NT2/D1 (cell line): ENCODE data around the gene C6orf132.

Source experiments
- DNase-seq: peaks from one replicate; pipeline ENCODE4 v3.0.0-alpha.2; 2011; ENCODE audit warnings: low read depth, low spot score
- H3K27me3 ChIP-seq: 2 replicates; pipeline ENCODE4 v1.6.0; 2011; ENCODE audit warnings: mild to moderate bottlenecking; ENCODE audit not compliant: insufficient read length, insufficient read depth
- H3K36me3 ChIP-seq: 2 replicates; pipeline ENCODE4 v1.6.1; 2011; ENCODE audit warnings: mild to moderate bottlenecking, low read length, mixed read lengths; ENCODE audit not compliant: insufficient read depth, insufficient read length
- H3K4me1 ChIP-seq: 2 replicates; pipeline ENCODE4 v1.5.1; 2011; ENCODE audit not compliant: insufficient read depth, insufficient read length
- H3K4me3 ChIP-seq: 2 replicates; pipeline ENCODE4 v1.5.1; 2011; ENCODE audit warnings: low read depth; ENCODE audit not compliant: insufficient read length
- H3K9ac ChIP-seq: 2 replicates; pipeline ENCODE4 v1.6.0; 2011; ENCODE audit warnings: low read depth; ENCODE audit not compliant: insufficient read length
- H3K9me3 ChIP-seq: 2 replicates; pipeline ENCODE4 v1.5.1; 2011; ENCODE audit warnings: mild to moderate bottlenecking, low read length; ENCODE audit not compliant: insufficient read depth
- SUZ12 ChIP-seq: IDR thresholded peaks from 2 replicates; pipeline ENCODE4 v1.6.1; 2011; ENCODE audit not compliant: insufficient read length, insufficient read depth; ENCODE audit errors: extremely low read depth
- YY1 ChIP-seq: IDR thresholded peaks from 2 replicates; pipeline ENCODE4 v1.6.1; 2011; ENCODE audit not compliant: insufficient read length, insufficient read depth
- ZNF274 ChIP-seq: IDR thresholded peaks from 2 replicates; pipeline ENCODE4 v1.6.1; 2011; ENCODE audit warnings: mild to moderate bottlenecking, low read depth, low read length

Gene C6orf132

DNA sequence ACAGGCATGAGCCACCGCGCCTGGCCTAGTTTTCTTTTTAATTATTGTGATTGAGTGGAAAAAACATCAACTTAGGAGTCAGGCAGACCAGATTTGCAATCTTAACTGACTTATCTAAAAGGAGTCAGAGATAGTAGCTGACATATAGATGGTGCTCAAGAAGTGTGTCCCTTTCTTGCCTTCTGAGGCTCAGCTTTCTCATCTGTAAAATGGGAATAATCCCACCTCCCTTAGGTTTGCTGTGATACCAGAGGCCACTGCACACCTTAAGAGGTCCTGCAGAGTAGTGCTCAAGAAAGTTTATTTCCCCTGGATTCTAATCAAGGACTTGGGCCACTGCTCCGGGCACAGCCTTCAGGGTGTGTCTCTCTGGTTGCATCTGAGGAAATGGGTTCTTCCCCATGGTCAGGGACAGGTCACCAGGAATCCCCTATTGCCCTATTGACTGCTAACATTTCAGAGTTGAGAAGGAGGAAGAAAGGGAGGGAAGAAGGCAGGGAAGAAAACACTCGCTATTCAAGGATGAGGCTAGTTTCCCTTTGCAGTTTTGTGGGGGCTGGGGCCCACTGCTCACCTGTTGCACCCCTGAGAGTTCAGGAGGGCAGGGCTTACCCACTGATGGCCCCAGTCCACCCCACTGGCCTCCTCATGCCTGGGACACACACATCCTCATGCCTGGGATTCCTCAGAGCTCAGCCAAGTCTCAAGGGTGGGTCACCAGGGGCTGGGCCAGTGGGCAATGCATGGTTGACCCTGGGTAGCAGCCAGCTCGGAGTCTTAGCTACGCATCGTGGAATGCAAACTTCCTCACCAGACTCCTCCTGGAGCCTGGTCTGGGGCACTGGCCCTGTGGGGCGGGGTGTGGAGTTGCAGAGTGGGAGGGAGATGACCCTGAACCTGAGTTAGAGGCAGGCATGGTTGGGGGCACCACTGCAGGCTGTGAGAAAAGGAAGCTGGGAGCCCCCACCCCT lies 21.2 kb downstream of the C6orf132 start:
- TF ChIP-seq YY1 (no peak), ZNF274 (no peak), SUZ12 (no peak)
- Histone ChIP-seq H3K4me1 (peaks cover 2% of the 10 kb centered on the region), H3K4me3 (no peak overlapping the region), H3K27me3 (no peaks in the 10 kb centered on the region), H3K9me3 (no peaks in the 10 kb centered on the region), H3K36me3 (peaks cover 8% of the 10 kb centered on the region), H3K9ac (no peak overlapping the region)
- no peak for DNase-seq

DNA sequence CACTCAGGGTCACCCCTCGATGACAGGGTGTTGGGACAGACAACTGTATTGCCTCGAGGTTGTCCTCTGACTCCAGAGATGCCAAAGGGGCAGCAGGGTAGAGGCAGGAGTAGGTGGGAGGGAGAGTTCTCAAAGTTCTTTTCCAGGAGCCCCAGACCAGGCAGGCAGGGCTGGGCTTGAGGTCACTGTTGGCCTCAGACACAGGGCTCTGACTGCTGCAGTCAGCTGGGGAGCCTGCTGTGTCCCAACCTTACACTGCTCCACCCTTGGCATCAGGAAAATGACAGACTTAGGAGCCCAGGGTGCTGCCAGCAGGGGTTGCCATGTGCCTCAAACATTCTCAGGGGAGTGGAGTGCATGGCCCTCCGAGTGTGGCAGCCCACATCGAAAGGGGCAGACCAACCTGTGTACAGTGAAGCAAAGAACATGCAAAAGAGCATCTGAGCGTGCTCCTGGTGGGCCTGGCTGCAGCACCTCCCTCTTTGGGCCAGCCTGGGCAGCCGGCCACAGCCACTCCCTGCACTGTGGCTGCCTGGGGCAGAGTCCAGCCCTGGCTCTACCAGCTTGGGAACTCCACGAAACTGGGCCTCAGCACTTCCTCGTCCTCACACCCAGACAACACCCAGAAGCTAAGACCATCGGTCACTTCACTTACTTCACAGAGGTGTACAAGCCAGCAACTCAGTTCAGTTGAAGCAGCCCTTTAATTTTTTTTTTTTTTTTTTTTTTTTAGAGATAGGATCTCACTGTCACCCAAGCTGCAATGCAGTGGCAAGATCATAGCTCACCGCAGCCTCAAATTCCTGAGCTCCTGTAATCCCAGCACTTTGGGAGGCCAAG lies 24.0 kb downstream of the C6orf132 start:
- TF ChIP-seq SUZ12 (no peak), YY1 (no peak), ZNF274 (no peak)
- no peaks in the 10 kb centered on the region for H3K27me3 ChIP-seq
- H3K9ac ChIP-seq, result no peak overlapping the region
- DNase-seq, result no peak
- no peaks in the 10 kb centered on the region for H3K4me1 ChIP-seq
- no peak overlapping the region for H3K4me3 ChIP-seq
- no peaks in the 10 kb centered on the region for H3K9me3 ChIP-seq
- H3K36me3 ChIP-seq, result no peaks in the 10 kb centered on the region

DNA sequence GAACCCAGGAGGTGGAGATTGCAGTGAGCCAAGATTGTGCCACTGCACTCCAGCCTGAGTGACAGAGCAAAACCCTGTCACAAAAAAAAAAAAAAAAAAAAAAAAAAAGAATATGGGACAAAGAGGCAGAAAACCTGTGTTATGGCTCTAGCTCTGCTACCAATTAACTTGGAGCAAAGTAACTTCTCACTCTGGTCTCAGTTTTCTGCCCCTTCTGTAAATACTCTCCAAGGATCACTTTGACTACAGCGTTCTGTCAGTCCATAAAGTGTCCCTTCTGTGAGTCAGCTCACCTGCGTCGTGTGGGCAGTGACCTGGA lies 24.6 kb downstream of the C6orf132 start:
- no peak for DNase-seq
- Histone ChIP-seq H3K27me3 (no peaks in the 10 kb centered on the region), H3K9me3 (no peaks in the 10 kb centered on the region), H3K4me1 (no peaks in the 10 kb centered on the region), H3K9ac (no peak overlapping the region), H3K4me3 (no peak overlapping the region), H3K36me3 (no peaks in the 10 kb centered on the region)
- no peak for TF ChIP-seq ZNF274
- no peak for TF ChIP-seq SUZ12
- no peak for TF ChIP-seq YY1

GRCh38 chr6:42113936-42114636 lies 28.3 kb downstream of the C6orf132 start:
- DNase-seq, result no peak
- no peak overlapping the region for H3K9ac ChIP-seq
- H3K4me1 ChIP-seq, result no peaks in the 10 kb centered on the region
- no peak overlapping the region for H3K4me3 ChIP-seq
- H3K27me3 ChIP-seq, result no peaks in the 10 kb centered on the region
- peaks cover 4% of the 10 kb centered on the region for H3K36me3 ChIP-seq
- no peak for TF ChIP-seq ZNF274
- no peak for TF ChIP-seq SUZ12
- no peak for TF ChIP-seq YY1
- H3K9me3 ChIP-seq, result no peaks in the 10 kb centered on the region

DNA sequence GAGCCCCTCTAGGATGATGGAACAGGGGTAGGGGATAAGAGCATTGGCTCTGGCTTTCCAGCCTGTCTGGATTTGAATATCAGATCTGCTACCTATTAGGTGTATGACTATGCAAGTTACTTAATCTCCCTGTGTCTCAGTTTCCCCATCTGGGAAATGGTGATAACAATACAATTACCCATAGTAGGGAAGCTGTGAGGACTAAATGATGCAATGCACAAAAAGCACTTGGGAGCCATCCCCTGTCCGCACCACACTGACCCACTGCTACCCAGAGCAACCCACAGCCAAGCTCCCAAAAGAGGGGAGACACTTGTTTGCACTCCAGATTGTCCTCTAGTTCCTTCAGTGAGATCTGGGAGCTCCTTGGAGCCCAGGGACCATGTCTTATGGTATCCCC lies 30.1 kb downstream of the C6orf132 start:
- Histone ChIP-seq H3K4me3 (no peak overlapping the region), H3K4me1 (no peaks in the 10 kb centered on the region), H3K36me3 (peaks cover 13% of the 10 kb centered on the region), H3K27me3 (no peaks in the 10 kb centered on the region), H3K9ac (no peak overlapping the region), H3K9me3 (no peaks in the 10 kb centered on the region)
- no peak for DNase-seq
- no peak for TF ChIP-seq YY1
- no peak for TF ChIP-seq SUZ12

GRCh38 chr6:42110683-42111082 lies 31.7 kb downstream of the C6orf132 start:
- no peak for TF ChIP-seq YY1
- TF ChIP-seq SUZ12, result no peak
- no peak for TF ChIP-seq ZNF274
- Histone ChIP-seq H3K27me3 (no peaks in the 10 kb centered on the region), H3K9ac (no peak overlapping the region), H3K4me3 (no peak overlapping the region), H3K36me3 (peaks cover 17% of the 10 kb centered on the region), H3K9me3 (no peaks in the 10 kb centered on the region), H3K4me1 (peaks cover 6% of the 10 kb centered on the region)
- no peak for DNase-seq

- Histone ChIP-seq H3K27me3 (no peaks in the 10 kb centered on the region), H3K4me3 (no peak overlapping the region), H3K9ac (no peak overlapping the region), H3K4me1 (peaks cover 12% of the 10 kb centered on the region), H3K36me3 (peaks cover 26% of the 10 kb centered on the region), H3K9me3 (no peaks in the 10 kb centered on the region)
- no peak for TF ChIP-seq YY1
- TF ChIP-seq ZNF274, result no peak
- no peak for TF ChIP-seq SUZ12
- no peak for DNase-seq
These were observed 34.3 kb downstream of the C6orf132 start for GRCh38 chr6:42108071-42108470.
